GM23248 (cell line): ENCODE data around the gene C18orf32.
"Not testable (repeated sequence)": the region's sequence is repeated elsewhere in the genome, so short reads cannot be mapped to it uniquely, and the experiment has no call there.

Source experiments
- EZH2 ChIP-seq: fragments of 200-600 bp; sonication (generic); IDR thresholded peaks from 2 replicates; pipeline ENCODE4 v1.6.1; 2018; ENCODE audit warnings: antibody characterized with exemption, mild to moderate bottlenecking; ENCODE audit not compliant: insufficient read depth, poor library complexity, severe bottlenecking
- EZH2phosphoT487 ChIP-seq: fragments of 200-600 bp; sonication (generic); IDR thresholded peaks from 2 replicates; pipeline ENCODE4 v1.6.1; 2018; ENCODE audit warnings: antibody characterized with exemption, moderate library complexity, mild to moderate bottlenecking, low read depth; ENCODE audit not compliant: insufficient read depth

DNA sequence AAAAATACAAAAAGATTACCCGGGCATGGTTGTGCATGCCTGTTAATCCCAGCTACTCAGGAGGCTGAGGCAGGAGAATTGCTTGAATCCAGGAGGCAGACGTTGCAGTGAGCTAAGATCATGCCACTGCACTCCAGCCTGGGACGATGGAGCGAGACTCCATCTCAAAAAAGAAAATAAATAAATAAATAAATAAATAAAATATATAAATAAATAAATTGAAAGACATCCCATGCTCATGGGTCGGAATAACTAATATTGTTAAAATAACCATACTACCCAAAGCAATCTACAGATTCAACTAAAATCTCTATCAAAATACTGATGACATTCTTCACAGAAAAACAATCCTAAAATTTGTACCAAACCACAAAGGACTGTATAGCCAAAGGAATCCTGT lies 19.4 kb upstream of the C18orf32 start:
- TF ChIP-seq EZH2, EZH2phosphoT487: not testable (repeated sequence)
